Natural killer cell (primary cell): ENCODE measurements around the gene ZBTB5. TPM values are rescaled to one million over a fixed set of nuclear protein-coding genes. Genes with fewer than 3 reads are reported as not detected.

Source experiments
- ATAC-seq, 3 donors: fragments of 150-1000 bp in 2 of 3; fragments of 200-7000 bp in 1 of 3; cut with Tn5 transposase; 1 replicate in 1 of 3; 2 replicates in 2 of 3; pipeline ENCODE4 v1.10.0; 2021; ENCODE audit warnings: mild to moderate bottlenecking in 2 of 3, moderate library complexity in 2 of 3
- DNase-seq, 2 donors: peaks; one replicate each; pipeline versions ENCODE4 v3.0.0 to v3.0.0-alpha.2; 2013 to 2021; ENCODE audit warnings: mixed read lengths in 1 of 2
- H3K27ac ChIP-seq: one replicate; pipeline ENCODE4 v1.5.1; 2013; ENCODE audit warnings: mild to moderate bottlenecking, low read length
- H3K27me3 ChIP-seq: one replicate; pipeline ENCODE4 v1.6.1; 2013; ENCODE audit warnings: low read length; ENCODE audit not compliant: control insufficient read depth, insufficient read depth
- H3K36me3 ChIP-seq: one replicate; pipeline ENCODE4 v1.6.1; 2013; ENCODE audit warnings: low read length; ENCODE audit not compliant: control insufficient read depth, insufficient read depth
- H3K4me1 ChIP-seq: one replicate; pipeline ENCODE4 v1.6.1; 2013; ENCODE audit warnings: low read length; ENCODE audit not compliant: control insufficient read depth, insufficient read depth
- H3K4me3 ChIP-seq: one replicate; pipeline ENCODE4 v1.5.1; 2013; ENCODE audit warnings: low read length
- H3K9me3 ChIP-seq: one replicate; pipeline ENCODE4 v1.6.1; 2013; ENCODE audit warnings: low read length; ENCODE audit not compliant: control insufficient read depth, insufficient read depth
- H3K27ac Mint-ChIP-seq, 2 donors: one replicate each; pipeline ENCODE4 v1.8.0; 2022; ENCODE audit warnings: mild to moderate bottlenecking in 2 of 2, mixed read lengths in 2 of 2, moderate library complexity in 1 of 2
- H3K27me3 Mint-ChIP-seq, 2 donors: one replicate each; pipeline ENCODE4 v1.8.0; 2022; ENCODE audit warnings: low read depth in 2 of 2, mixed read lengths in 2 of 2
- H3K36me3 Mint-ChIP-seq: one replicate; pipeline ENCODE4 v1.8.0; 2022; ENCODE audit warnings: mixed read lengths
- H3K4me1 Mint-ChIP-seq, 2 donors: one replicate each; pipeline ENCODE4 v1.8.0; 2022; ENCODE audit warnings: mixed read lengths in 2 of 2
- H3K4me3 Mint-ChIP-seq: one replicate; pipeline ENCODE4 v1.8.0; 2022; ENCODE audit warnings: mild to moderate bottlenecking, moderate library complexity, mixed read lengths
- H3K9me3 Mint-ChIP-seq, 2 donors: one replicate each; pipeline ENCODE4 v1.8.0; 2022; ENCODE audit warnings: mixed read lengths in 2 of 2
- WGBS: methylation state at CpG from one replicate; pipeline ENCODE4 v1.1.7; 2013; ENCODE audit warnings: missing lambda C conversion rate; ENCODE audit not compliant: insufficient coverage; 5-methylcytosine and 5-hydroxymethylcytosine counted together
- intact Hi-C: fragments of 100-400 bp; cut with micrococcal nuclease; formaldehyde crosslinking; loops from one replicate; pipeline ENCODE4 v1.14.2; 2022
- total RNA-seq, 4 donors: library from RNA; stranded (reverse); fragments of 120-200 nt in 1 of 4; gene quantifications; one replicate each; pipeline versions ENCODE4 v1.2.3 to v1.2.4, GENCODE V29; 2013 to 2022
- TF ChIP-seq, protein P1 (sequence below): fragments of 200-600 bp; IDR thresholded peaks from one replicate; pipeline ENCODE4 v1.8.0; 2022; ENCODE audit warnings: antibody characterized with exemption

Gene ZBTB5
- total RNA-seq, 3 donors from 2014 or later (not counting 1 experiment from before 2014, with no cell fraction given) = 12.6 to 14.2 (median 13.3) TPM

DNA sequence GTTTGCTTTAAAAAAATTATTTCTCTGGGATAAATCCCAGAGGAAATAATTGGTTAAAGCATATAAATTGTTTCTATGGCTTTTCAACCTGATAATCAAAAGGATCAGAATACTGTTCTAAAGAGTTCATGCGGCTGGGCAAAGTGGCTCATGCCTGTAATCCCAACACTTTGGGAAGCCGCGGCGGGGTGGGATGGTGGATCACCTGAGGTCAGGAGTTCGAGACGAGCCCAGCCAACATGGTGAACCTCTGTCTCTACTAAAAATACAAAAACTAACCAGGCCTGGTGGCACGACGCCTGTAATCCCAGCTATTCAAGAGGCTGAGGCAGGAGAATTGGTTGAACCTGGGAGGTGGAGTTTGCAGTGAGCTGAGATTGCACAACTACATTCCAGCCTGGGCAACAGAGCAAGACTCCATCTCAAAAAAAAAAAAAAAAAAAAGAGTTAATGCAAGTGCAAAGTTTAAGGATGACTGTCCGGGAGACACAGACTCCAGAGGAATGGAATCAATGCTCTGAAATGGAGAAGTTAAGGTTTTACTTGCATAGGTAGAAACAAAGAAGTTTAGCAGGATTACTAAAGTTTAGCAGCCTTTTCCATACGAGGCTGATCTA is 59.4 kb downstream of the ZBTB5 start:
- no peak overlapping the region for H3K27ac Mint-ChIP-seq
- peaks cover 6 to 10% of the 10 kb centered on the region in 2 donors for H3K27me3 Mint-ChIP-seq
- H3K36me3 Mint-ChIP-seq = no peaks in the 10 kb centered on the region
- ATAC-seq (no peak), DNase-seq (no peak)
- no peak overlapping the region for H3K4me3 ChIP-seq
- H3K9me3 Mint-ChIP-seq = no peaks in the 10 kb centered on the region
- peaks cover 13% of the 10 kb centered on the region for H3K4me1 ChIP-seq
- no peaks in the 10 kb centered on the region for H3K27me3 ChIP-seq
- no peak overlapping the region for H3K27ac ChIP-seq
- H3K9me3 ChIP-seq = no peaks in the 10 kb centered on the region
- no peaks in the 10 kb centered on the region for H3K4me1 Mint-ChIP-seq
- no peak overlapping the region for H3K4me3 Mint-ChIP-seq
- TF ChIP-seq, protein P1, sequence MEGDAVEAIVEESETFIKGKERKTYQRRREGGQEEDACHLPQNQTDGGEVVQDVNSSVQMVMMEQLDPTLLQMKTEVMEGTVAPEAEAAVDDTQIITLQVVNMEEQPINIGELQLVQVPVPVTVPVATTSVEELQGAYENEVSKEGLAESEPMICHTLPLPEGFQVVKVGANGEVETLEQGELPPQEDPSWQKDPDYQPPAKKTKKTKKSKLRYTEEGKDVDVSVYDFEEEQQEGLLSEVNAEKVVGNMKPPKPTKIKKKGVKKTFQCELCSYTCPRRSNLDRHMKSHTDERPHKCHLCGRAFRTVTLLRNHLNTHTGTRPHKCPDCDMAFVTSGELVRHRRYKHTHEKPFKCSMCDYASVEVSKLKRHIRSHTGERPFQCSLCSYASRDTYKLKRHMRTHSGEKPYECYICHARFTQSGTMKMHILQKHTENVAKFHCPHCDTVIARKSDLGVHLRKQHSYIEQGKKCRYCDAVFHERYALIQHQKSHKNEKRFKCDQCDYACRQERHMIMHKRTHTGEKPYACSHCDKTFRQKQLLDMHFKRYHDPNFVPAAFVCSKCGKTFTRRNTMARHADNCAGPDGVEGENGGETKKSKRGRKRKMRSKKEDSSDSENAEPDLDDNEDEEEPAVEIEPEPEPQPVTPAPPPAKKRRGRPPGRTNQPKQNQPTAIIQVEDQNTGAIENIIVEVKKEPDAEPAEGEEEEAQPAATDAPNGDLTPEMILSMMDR = no peak
- WGBS = 92% methylated on average over 7 of the region's 10 CpGs
- no peaks in the 10 kb centered on the region for H3K36me3 ChIP-seq
- intact Hi-C loops = no loop called here

DNA sequence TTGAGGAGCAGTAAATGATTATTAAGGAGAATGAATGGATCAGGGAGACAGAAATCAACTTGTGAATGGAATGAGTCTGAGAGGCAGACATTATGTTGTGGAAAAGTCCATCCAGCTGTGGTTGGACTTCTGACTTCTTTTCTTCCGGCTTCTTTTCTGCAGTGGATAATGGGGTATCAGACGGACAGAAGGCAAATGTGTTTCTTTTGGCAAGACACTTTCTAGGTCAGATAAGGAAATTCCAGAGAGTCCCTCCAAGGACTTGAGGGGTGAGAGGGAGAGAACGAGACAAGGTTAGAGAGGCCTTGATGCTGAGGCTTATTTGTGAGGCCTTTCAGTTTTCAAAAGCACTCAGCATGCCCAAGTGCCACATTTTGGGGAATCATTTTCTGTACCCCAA is 59.9 kb downstream of the ZBTB5 start:
- intact Hi-C loops = no loop called here
- Mint-ChIP-seq H3K36me3 (no peaks in the 10 kb centered on the region), H3K27me3 (peaks cover 6 to 10% of the 10 kb centered on the region in 2 donors), H3K4me1 (no peaks in the 10 kb centered on the region), H3K4me3 (no peak overlapping the region), H3K27ac (no peak overlapping the region), H3K9me3 (no peaks in the 10 kb centered on the region)
- TF ChIP-seq, protein P1 = no peak
- Histone ChIP-seq H3K36me3 (no peaks in the 10 kb centered on the region), H3K27me3 (no peaks in the 10 kb centered on the region), H3K4me3 (no peak overlapping the region), H3K9me3 (no peaks in the 10 kb centered on the region), H3K4me1 (peaks cover 12% of the 10 kb centered on the region), H3K27ac (no peak overlapping the region)
- DNase-seq = no peak
- ATAC-seq = no peak
- 98% methylated on average over 3 of the region's 3 CpGs for WGBS

DNA sequence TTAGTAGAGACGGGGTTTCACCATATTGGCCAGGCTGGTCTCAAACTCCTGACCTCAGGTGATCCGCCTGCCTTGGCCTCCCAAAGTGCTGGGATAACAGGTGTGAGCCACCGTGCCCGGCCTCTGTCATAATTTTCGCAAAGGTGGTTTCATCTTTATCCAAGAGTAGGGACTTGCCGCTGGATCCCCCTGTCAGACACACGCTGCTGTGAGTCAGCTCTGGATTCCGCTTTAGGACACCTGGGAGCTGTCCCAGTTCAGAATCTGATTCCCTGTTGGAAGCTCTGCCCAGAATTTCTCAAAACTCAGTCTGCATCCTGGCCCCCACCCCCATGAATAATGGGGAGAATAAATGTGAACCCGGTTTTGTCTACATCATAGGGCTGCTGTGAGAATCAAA is 60.7 kb downstream of the ZBTB5 start:
- intact Hi-C loops = no loop called here
- no peaks in the 10 kb centered on the region for H3K27me3 ChIP-seq
- TF ChIP-seq, protein P1 = no peak
- H3K4me1 ChIP-seq = peaks cover 10% of the 10 kb centered on the region
- 94% methylated on average over 8 of the region's 9 CpGs for WGBS
- H3K9me3 ChIP-seq = no peaks in the 10 kb centered on the region
- Mint-ChIP-seq H3K9me3 (no peaks in the 10 kb centered on the region), H3K36me3 (no peaks in the 10 kb centered on the region), H3K4me3 (no peak overlapping the region), H3K27me3 (peaks cover 6 to 10% of the 10 kb centered on the region in 2 donors), H3K27ac (no peak overlapping the region), H3K4me1 (no peaks in the 10 kb centered on the region)
- H3K27ac ChIP-seq = no peak overlapping the region
- no peaks in the 10 kb centered on the region for H3K36me3 ChIP-seq
- H3K4me3 ChIP-seq = no peak overlapping the region
- ATAC-seq = no peak
- DNase-seq = no peak

GRCh38 chr9:37399336-37399735 is 65.9 kb downstream of the ZBTB5 start:
- Mint-ChIP-seq H3K4me3 (no peak overlapping the region), H3K36me3 (no peaks in the 10 kb centered on the region)
- 78% methylated on average over 1 of the region's 2 CpGs for whole genome bisulfite sequencing

More at GRCh38 chr9:37399336-37399735, 65.9 kb downstream of the ZBTB5 start:
- peaks cover 0 to 10% of the 10 kb centered on the region in 2 donors for H3K27me3 Mint-ChIP-seq
- Histone ChIP-seq H3K4me1 (no peaks in the 10 kb centered on the region), H3K9me3 (no peaks in the 10 kb centered on the region), H3K27ac (no peak overlapping the region), H3K36me3 (no peaks in the 10 kb centered on the region), H3K27me3 (no peaks in the 10 kb centered on the region), H3K4me3 (no peak overlapping the region)
- TF ChIP-seq, protein P1 = no peak
- intact Hi-C loops = no loop called here
- H3K4me1 Mint-ChIP-seq = no peaks in the 10 kb centered on the region
- H3K27ac Mint-ChIP-seq = no peak overlapping the region
- DNase-seq (no peak), ATAC-seq (no peak)
- H3K9me3 Mint-ChIP-seq = no peaks in the 10 kb centered on the region
